Kidney epithelial cell (primary cell): ENCODE data around the gene COPE. TPM values are rescaled to one million over a fixed set of nuclear protein-coding genes. Genes with fewer than 3 reads are reported as not detected.

Experiments used
- DNase-seq: peaks from one replicate; pipeline ENCODE4 v3.0.0-alpha.2; 2010; ENCODE audit warnings: low read depth
- H3K27me3 ChIP-seq: 2 replicates; pipeline ENCODE4 v1.6.0; 2011; ENCODE audit warnings: low read length; ENCODE audit not compliant: control insufficient read depth, insufficient read depth
- H3K36me3 ChIP-seq: 2 replicates; pipeline ENCODE4 v1.5.1; 2011; ENCODE audit warnings: low read length; ENCODE audit not compliant: control insufficient read depth, insufficient read depth
- H3K4me3 ChIP-seq: 2 replicates; pipeline ENCODE4 v1.5.1; 2011; ENCODE audit warnings: low read depth, mild to moderate bottlenecking, control low read depth, low read length
- CTCF ChIP-seq: IDR thresholded peaks from 2 replicates; pipeline ENCODE4 v1.5.1; 2011; ENCODE audit warnings: mild to moderate bottlenecking, moderate library complexity, low read length, control low read depth, inconsistent platforms; ENCODE audit not compliant: insufficient read depth, poor library complexity, severe bottlenecking
- total RNA-seq: library from RNA; depleted of rRNA; stranded (reverse); fragments of >200 nt; gene quantifications from 2 replicates; pipeline ENCODE4 v1.2.3, GENCODE V29; 2015

COPE gene
- 415 and 437 TPM in 2 replicates for total RNA-seq

- H3K36me3 ChIP-seq = no peaks in the 10 kb centered on the region
- DNase-seq = peak; percentile 100
- peak within 1 kb of the TSS; percentile 99 for H3K4me3 ChIP-seq
- no peaks in the 10 kb centered on the region for H3K27me3 ChIP-seq
- no peak for TF ChIP-seq CTCF
Observed at GRCh38 chr19:18919086-18919899, at the start of gene COPE, which contains the start of gene DDX49. TSS of gene COPE (minus strand) at chr19:18919387. CDS start at chr19:18919348, 39 bp downstream. TSS of gene DDX49 (plus strand) at chr19:18919715. CDS start at chr19:18919742, 27 bp downstream.

- Histone ChIP-seq H3K27me3 (peaks cover 2% of the 10 kb centered on the region), H3K36me3 (no peaks in the 10 kb centered on the region), H3K4me3 (no peak overlapping the region)
- DNase-seq = peak; percentile 76
- TF ChIP-seq CTCF = no peak
Observed at GRCh38 chr19:18967358-18968146, 48.4 kb upstream of the COPE start.

GRCh38 chr19:18966307-18966706 is 47.1 kb upstream of the COPE start:
- no peak for TF ChIP-seq CTCF
- DNase-seq = no peak
- no peak overlapping the region for H3K4me3 ChIP-seq
- no peaks in the 10 kb centered on the region for H3K36me3 ChIP-seq
- H3K27me3 ChIP-seq = peaks cover 11% of the 10 kb centered on the region

GRCh38 chr19:18964121-18964520 is 44.9 kb upstream of the COPE start:
- DNase-seq = no peak
- H3K4me3 ChIP-seq = no peak overlapping the region
- H3K27me3 ChIP-seq = peaks cover 11% of the 10 kb centered on the region
- no peaks in the 10 kb centered on the region for H3K36me3 ChIP-seq
- no peak for TF ChIP-seq CTCF

- H3K36me3 ChIP-seq = no peaks in the 10 kb centered on the region
- no peak for DNase-seq
- no peak overlapping the region for H3K4me3 ChIP-seq
- peaks cover 11% of the 10 kb centered on the region for H3K27me3 ChIP-seq
- no peak for TF ChIP-seq CTCF
Observed at GRCh38 chr19:18961767-18962620, 42.8 kb upstream of the COPE start.
